Common myeloid progenitor, CD34-positive (primary cell): Measurements from ENCODE around the gene GIGYF2.
A peak's percentile ranks its signal among the peaks of the same experiment; 100 is the strongest.

ENCODE experiments used
- CTCF ChIA-PET: fragments of 350-600 bp; sonication (Branson Sonifier 250); formaldehyde crosslinking; loops from one replicate; lab custom pipeline; 2021; ENCODE audit warnings: antibody characterized with exemption; lab: Charles Lee
- POLR2A ChIA-PET: fragments of 350-600 bp; sonication (Branson Sonifier 250); formaldehyde crosslinking; loops from one replicate; lab custom pipeline; 2021; ENCODE audit warnings: antibody characterized with exemption; lab: Charles Lee
- DNase-seq, 3 donors: peaks; one replicate each; pipeline versions ENCODE4 v3.0.0 to v3.0.0-alpha.2; 2013
- H3K27ac ChIP-seq, 2 experiments: 1 replicate in 1 of 2; 2 replicates in 1 of 2; pipeline ENCODE4 v1.7.0; 2013; ENCODE audit warnings: inconsistent platforms in 2 of 2, low read length in 2 of 2, mild to moderate bottlenecking in 2 of 2, low read depth in 1 of 2, moderate library complexity in 1 of 2; ENCODE audit not compliant: severe bottlenecking in 2 of 2, insufficient read depth in 1 of 2, poor library complexity in 1 of 2
- H3K27me3 ChIP-seq, 5 experiments: replicated peaks in 2 of 5; 1 replicate in 3 of 5; 2 replicates in 2 of 5; pipeline versions ENCODE4 v1.6.1 to v1.7.0; 2013; ENCODE audit warnings: low read length in 4 of 5, mild to moderate bottlenecking in 2 of 5, moderate library complexity in 2 of 5, inconsistent platforms in 1 of 5; ENCODE audit not compliant: insufficient read depth in 5 of 5, control insufficient read depth in 4 of 5
- H3K36me3 ChIP-seq, 4 experiments: 1 replicate in 2 of 4; 2 replicates in 2 of 4; pipeline versions ENCODE4 v1.6.1 to v1.7.0; 2013; ENCODE audit warnings: low read length in 3 of 4, control low read depth in 1 of 4, mild to moderate bottlenecking in 1 of 4; ENCODE audit not compliant: control insufficient read depth in 4 of 4, insufficient read depth in 4 of 4
- H3K4me1 ChIP-seq, 4 experiments: 1 replicate in 3 of 4; 2 replicates in 1 of 4; pipeline versions ENCODE4 v1.6.1 to v1.7.1; 2013; ENCODE audit warnings: low read length in 3 of 4, mild to moderate bottlenecking in 3 of 4, control low read depth in 1 of 4, inconsistent platforms in 1 of 4, moderate library complexity in 1 of 4; ENCODE audit not compliant: control insufficient read depth in 4 of 4, insufficient read depth in 4 of 4; ENCODE audit errors: control extremely low read depth in 1 of 4
- H3K4me3 ChIP-seq, 7 experiments: 1 replicate in 4 of 7; 2 replicates in 3 of 7; pipeline versions ENCODE4 v1.5.1 to v1.7.0; 2013; ENCODE audit warnings: mild to moderate bottlenecking in 7 of 7, low read length in 6 of 7, moderate library complexity in 6 of 7, inconsistent platforms in 2 of 7, low read depth in 2 of 7, control low read depth in 1 of 7; ENCODE audit not compliant: insufficient read depth in 4 of 7, control insufficient read depth in 1 of 7; ENCODE audit errors: extremely low read depth in 1 of 7
- H3K9me3 ChIP-seq, 5 experiments: 1 replicate in 4 of 5; 2 replicates in 1 of 5; pipeline versions ENCODE4 v1.6.1 to v1.7.1; 2013; ENCODE audit warnings: low read length in 4 of 5, mild to moderate bottlenecking in 2 of 5, inconsistent platforms in 1 of 5, low read depth in 1 of 5, moderate library complexity in 1 of 5; ENCODE audit not compliant: control insufficient read depth in 4 of 5, insufficient read depth in 2 of 5; ENCODE audit errors: control extremely low read depth in 1 of 5
- WGBS: methylation state at CpG from one replicate; pipeline ENCODE4 v1.1.5; 2013; ENCODE audit not compliant: insufficient coverage; 5-methylcytosine and 5-hydroxymethylcytosine counted together

GIGYF2 gene

DNA sequence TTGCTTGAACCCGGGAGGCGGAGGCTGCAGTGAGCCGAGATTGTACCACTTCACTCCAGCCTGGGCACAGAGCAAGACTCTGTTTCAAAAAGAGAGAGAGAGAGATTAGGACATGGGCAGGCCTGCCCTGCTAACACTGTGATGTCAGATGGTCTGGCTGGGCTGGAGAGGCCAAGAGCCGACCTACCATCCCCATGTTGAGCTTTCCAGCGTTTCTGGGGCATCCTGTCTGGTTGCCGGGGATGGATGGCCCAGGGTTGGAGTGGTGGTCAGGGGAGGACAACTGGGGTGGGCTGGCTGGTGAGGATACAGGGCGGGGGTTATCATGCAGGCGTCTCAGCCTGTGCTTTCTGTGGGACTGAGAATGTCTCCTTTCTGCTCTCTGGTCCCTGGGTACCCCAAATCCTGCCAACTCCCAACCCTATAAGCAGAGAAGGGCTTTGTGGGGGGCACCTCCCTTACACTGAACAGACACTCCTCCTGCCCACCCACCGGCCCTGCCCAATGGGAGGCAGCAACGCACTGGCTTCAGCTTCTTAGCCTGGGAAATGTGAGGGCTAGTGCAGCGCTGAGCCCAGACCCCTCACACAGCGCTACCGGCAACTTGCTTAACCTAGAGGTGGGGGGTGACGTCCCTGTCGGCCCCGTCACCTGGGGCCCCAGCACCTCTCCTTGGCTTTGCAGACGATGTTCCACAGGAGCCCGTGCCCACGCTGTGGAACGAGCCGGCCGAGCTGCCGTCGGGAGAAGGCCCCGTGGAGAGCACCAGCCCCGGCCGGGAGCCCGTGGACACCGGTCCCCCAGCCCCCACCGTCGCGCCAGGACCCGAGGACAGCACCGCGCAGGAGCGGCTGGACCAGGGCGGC lies 178.4 kb downstream of the GIGYF2 start:
- Histone ChIP-seq H3K27ac (no peak overlapping the region), H3K4me3 (peak overlapping the region in 6 of 7 experiments; percentile 23 to 76 (median 56)), H3K27me3 (peaks cover 0 to 26% (median 5%) of the 10 kb centered on the region in 5 experiments), H3K4me1 (peaks cover 0 to 28% (median 17%) of the 10 kb centered on the region in 4 experiments), H3K9me3 (no peaks in the 10 kb centered on the region), H3K36me3 (peaks cover 0 to 2% (median 0%) of the 10 kb centered on the region in 4 experiments)
- ChIA-PET POLR2A (no interaction called here), CTCF (interaction anchor here (0.5 to 1.4 kb wide), 2 partner anchors 13 to 81 kb away, joined by 3 to 5 read pairs; no protein-coding TSS in a partner anchor)
- peak in 2 of 3 donors; percentile 29 to 33 for DNase-seq
- WGBS = 36% methylated on average over 22 of the region's 37 CpGs

DNA sequence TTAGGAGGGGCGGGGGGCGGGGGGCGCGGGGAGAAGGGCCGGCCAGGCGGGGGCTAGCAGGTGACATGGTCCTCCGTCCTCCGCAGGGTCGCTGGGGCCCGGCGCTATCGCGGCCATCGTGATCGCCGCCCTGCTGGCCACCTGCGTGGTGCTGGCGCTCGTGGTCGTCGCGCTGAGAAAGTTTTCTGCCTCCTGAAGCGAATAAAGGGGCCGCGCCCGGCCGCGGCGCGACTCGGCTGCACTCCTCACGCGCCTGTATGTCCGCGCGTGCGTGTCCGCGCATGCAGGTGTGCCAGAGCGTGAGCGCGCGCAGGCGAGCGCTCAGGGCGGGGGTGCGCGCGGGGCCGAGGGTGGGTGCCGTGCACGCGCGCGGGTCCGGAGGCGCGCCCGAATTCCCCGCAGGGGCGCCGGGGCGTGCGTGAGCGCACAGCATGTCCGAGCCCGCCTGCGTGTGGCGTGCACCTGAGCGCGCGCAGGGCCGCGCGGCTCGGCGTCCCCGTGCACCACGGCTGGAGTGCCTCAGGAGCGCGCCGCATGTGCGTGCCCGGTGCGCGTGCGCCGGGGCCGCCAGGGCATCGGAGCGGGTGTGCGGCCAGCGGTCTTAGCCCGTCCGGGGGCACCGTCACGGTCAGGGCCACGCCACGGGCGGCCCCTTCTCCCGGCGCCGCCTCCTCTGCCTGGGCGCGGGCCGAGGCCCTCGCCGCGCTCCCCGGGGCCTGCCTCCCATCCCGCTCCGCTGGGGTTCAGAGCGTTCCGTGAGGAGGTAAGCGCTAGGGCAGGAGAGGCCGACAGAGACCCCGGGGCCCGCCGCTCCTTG lies 179.2 kb downstream of the GIGYF2 start:
- Histone ChIP-seq H3K4me3 (peak overlapping the region; percentile 43 to 76 (median 66)), H3K27ac (no peak overlapping the region), H3K4me1 (peaks cover 0 to 24% (median 16%) of the 10 kb centered on the region in 4 experiments), H3K27me3 (peaks cover 0 to 26% (median 5%) of the 10 kb centered on the region in 5 experiments), H3K36me3 (peaks cover 0 to under 1% (median 0%) of the 10 kb centered on the region in 4 experiments), H3K9me3 (no peaks in the 10 kb centered on the region)
- ChIA-PET CTCF (no interaction called here), POLR2A (no interaction called here)
- under 1% methylated on average over 77 of the region's 119 CpGs for WGBS
- peak; percentile 32 to 65 (median 56) for DNase-seq

DNA sequence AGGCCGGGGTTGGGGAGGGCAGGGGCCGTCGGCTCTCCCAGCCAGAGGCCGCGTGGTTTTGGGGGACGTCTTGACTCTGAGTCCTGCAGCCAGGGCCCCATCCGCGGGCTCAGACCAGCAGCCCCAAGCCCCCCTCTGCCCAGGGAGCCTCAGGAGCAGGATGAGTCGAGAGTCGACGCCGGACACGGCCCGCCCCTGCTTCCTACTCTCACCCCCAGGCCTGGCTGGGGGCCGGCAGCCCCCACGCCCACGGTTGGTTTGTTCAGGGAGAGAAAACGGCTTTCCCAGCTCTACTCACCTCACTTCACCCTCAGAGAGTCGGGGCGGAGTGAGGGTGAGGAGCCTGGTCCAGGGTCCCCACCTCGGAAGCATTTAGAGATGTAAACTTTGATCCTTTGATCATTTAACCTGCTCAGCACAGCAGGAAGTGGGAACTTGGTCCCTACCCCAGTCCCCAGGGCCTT lies 179.9 kb downstream of the GIGYF2 start:
- peak overlapping the region; percentile 43 to 76 (median 66) for H3K4me3 ChIP-seq
- CTCF ChIA-PET = no interaction called here

DNA sequence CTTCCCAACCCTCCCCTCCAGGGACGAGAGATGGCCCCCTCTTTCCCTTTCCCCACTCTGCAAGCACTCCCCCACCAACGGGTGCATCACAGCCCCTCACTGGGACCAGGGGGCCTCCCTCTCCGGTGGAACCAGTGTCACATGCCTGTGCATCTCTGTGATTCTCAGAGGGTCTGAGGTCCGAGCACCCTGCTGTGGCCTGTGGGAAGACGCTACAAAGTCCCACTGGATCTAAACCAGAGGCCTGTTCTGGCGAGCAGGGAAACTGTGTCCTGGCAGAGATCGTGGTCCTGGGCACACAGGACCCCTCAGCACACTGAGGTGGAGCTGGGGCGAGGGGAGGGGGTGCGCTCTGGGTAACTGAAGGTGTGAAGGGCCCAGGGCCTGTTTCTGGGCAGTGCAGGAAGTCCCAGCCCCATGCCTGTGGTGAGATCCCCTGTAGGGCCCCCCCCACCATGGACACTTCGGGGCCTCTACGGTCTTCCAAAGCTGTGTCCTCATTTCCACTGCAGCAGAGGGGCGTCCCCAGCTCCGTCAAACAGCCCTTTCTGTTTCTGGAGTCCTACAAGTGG lies 180.9 kb downstream of the GIGYF2 start:
- Histone ChIP-seq H3K4me3 (no peak overlapping the region), H3K36me3 (no peaks in the 10 kb centered on the region), H3K9me3 (no peaks in the 10 kb centered on the region), H3K27me3 (peaks cover 0 to 26% (median 5%) of the 10 kb centered on the region in 5 experiments), H3K4me1 (peaks cover 0 to 15% (median 12%) of the 10 kb centered on the region in 4 experiments), H3K27ac (no peak overlapping the region)
- POLR2A ChIA-PET = no interaction called here
- WGBS = 98% methylated on average over 10 of the region's 13 CpGs
- CTCF ChIA-PET = no interaction called here
- DNase-seq = no peak

More for the DNA sequence above, 179.9 kb downstream of the GIGYF2 start:
- Histone ChIP-seq H3K36me3 (no peaks in the 10 kb centered on the region), H3K27me3 (peaks cover 0 to 26% (median 5%) of the 10 kb centered on the region in 5 experiments), H3K4me1 (peaks cover 0 to 18% (median 13%) of the 10 kb centered on the region in 4 experiments), H3K27ac (no peak overlapping the region), H3K9me3 (no peaks in the 10 kb centered on the region)
- POLR2A ChIA-PET = no interaction called here
- WGBS = 18% methylated on average over 12 of the region's 21 CpGs
- DNase-seq = no peak

DNA sequence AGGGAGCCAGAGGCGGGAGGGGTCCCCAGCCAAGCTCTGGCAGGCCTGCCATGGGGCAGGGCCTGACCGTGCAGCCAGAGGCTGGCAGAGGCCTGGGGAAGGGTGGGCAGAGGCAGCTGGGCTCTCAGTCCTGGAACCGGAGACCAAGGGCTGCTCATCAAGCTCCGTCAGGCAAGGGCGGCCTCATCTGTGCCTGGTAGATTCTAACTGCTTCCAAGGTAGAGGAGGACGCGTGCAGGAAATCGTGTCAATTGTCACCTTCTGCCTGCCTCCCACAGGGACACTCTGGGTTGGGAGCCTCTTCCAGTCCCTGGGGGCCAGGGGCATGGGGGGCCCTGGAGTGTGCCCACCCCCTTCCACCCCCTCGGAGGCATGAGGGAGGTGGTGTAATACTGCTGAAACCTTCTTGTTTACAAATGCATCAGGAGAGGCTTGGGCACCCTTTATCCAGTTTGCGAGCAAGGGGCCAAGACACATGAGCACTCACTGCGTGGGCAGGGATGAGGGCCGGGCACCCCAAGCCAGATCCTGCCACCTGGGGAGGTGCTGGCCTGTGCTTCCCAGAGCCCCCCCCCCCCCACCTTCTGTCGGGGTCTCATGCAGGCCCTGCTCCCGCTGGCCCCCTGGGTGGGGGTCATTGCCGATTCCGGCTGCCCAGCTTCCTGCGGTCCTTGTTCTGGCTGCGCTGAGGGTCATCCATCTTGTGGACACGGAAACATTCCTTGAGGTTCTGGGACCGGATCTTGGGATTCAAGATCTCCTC lies 181.9 kb downstream of the GIGYF2 start:
- H3K9me3 ChIP-seq = no peaks in the 10 kb centered on the region
- H3K27ac ChIP-seq = no peak overlapping the region
- ChIA-PET CTCF (no interaction called here), POLR2A (no interaction called here)
- H3K4me3 ChIP-seq = no peak overlapping the region
- peaks cover 0 to 15% (median 12%) of the 10 kb centered on the region in 4 experiments for H3K4me1 ChIP-seq
- 96% methylated on average over 16 of the region's 20 CpGs for WGBS
- no peaks in the 10 kb centered on the region for H3K36me3 ChIP-seq
- no peak for DNase-seq
- H3K27me3 ChIP-seq = peaks cover 0 to 26% (median 5%) of the 10 kb centered on the region in 5 experiments
